Measurements from ENCODE around the gene FBXL19.

Gene FBXL19

GRCh38 chr16:30971298-30971697 lies 47.9 kb downstream of the FBXL19 start:
- TF ChIP-seq GATA2 (IDR thresholded peaks at IDR 0.05; ENCODE audit: low read depth, low read length), result no peak
- TF ChIP-seq GATA3 (IDR thresholded peaks at IDR 0.05; ENCODE audit: low read depth, low read length), result no peak

- TF ChIP-seq GATA3 (IDR thresholded peaks at IDR 0.05; ENCODE audit: low read depth, low read length) (no peak), GATA2 (IDR thresholded peaks at IDR 0.05; ENCODE audit: low read depth, low read length) (no peak)
These were observed 49.5 kb downstream of the FBXL19 start for GRCh38 chr16:30972872-30973271.

- TF ChIP-seq GATA3 (IDR thresholded peaks at IDR 0.05; ENCODE audit: low read depth, low read length) (no peak), GATA2 (IDR thresholded peaks at IDR 0.05; ENCODE audit: low read depth, low read length) (no peak)
These were observed 51.0 kb downstream of the FBXL19 start for GRCh38 chr16:30974348-30974747.

GRCh38 chr16:30976486-30976885 lies 53.1 kb downstream of the FBXL19 start:
- TF ChIP-seq GATA2 (IDR thresholded peaks at IDR 0.05; ENCODE audit: low read depth, low read length) (no peak), GATA3 (IDR thresholded peaks at IDR 0.05; ENCODE audit: low read depth, low read length) (no peak)

- TF ChIP-seq GATA3 (IDR thresholded peaks at IDR 0.05; ENCODE audit: low read depth, low read length) (no peak), GATA2 (IDR thresholded peaks at IDR 0.05; ENCODE audit: low read depth, low read length) (no peak)
These were observed 54.1 kb downstream of the FBXL19 start for GRCh38 chr16:30977502-30977901.

- no peak for TF ChIP-seq GATA2 (IDR thresholded peaks at IDR 0.05; ENCODE audit: low read depth, low read length)
- no peak for TF ChIP-seq GATA3 (IDR thresholded peaks at IDR 0.05; ENCODE audit: low read depth, low read length)
These were observed 56.0 kb downstream of the FBXL19 start for GRCh38 chr16:30979170-30980022.

GRCh38 chr16:30980023-30980371 lies 56.6 kb downstream of the FBXL19 start:
- no peak for TF ChIP-seq GATA2 (IDR thresholded peaks at IDR 0.05; ENCODE audit: low read depth, low read length)

- TF ChIP-seq GATA3 (IDR thresholded peaks at IDR 0.05; ENCODE audit: low read depth, low read length) (no peak), GATA2 (IDR thresholded peaks at IDR 0.05; ENCODE audit: low read depth, low read length) (no peak)
These were observed 57.1 kb downstream of the FBXL19 start for GRCh38 chr16:30980434-30980833.

- TF ChIP-seq GATA2 (IDR thresholded peaks at IDR 0.05; ENCODE audit: low read depth, low read length), result no peak
- TF ChIP-seq GATA3 (IDR thresholded peaks at IDR 0.05; ENCODE audit: low read depth, low read length), result no peak
These were observed 57.6 kb downstream of the FBXL19 start for GRCh38 chr16:30980959-30981358.

GRCh38 chr16:30982548-30983288 lies 59.3 kb downstream of the FBXL19 start:
- TF ChIP-seq GATA3 (IDR thresholded peaks at IDR 0.05; ENCODE audit: low read depth, low read length), result no peak
- no peak for TF ChIP-seq GATA2 (IDR thresholded peaks at IDR 0.05; ENCODE audit: low read depth, low read length)

- TF ChIP-seq GATA2 (IDR thresholded peaks at IDR 0.05; ENCODE audit: low read depth, low read length) (no peak), GATA3 (IDR thresholded peaks at IDR 0.05; ENCODE audit: low read depth, low read length) (no peak)
These were observed 60.0 kb downstream of the FBXL19 start for GRCh38 chr16:30983289-30983889.

GRCh38 chr16:30983898-30984610 lies 60.7 kb downstream of the FBXL19 start:
- no peak for TF ChIP-seq GATA3 (IDR thresholded peaks at IDR 0.05; ENCODE audit: low read depth, low read length)
- no peak for TF ChIP-seq GATA2 (IDR thresholded peaks at IDR 0.05; ENCODE audit: low read depth, low read length)

GRCh38 chr16:30984669-30985400 lies 61.5 kb downstream of the FBXL19 start, which contains the start of gene HSD3B7:
Gene HSD3B7 (plus strand): TSS chr16:30985207. CDS start chr16:30985659, 452 bp downstream.
- TF ChIP-seq GATA3 (IDR thresholded peaks at IDR 0.05; ENCODE audit: low read depth, low read length) (no peak), GATA2 (IDR thresholded peaks at IDR 0.05; ENCODE audit: low read depth, low read length) (no peak)

All from SH-SY5Y (cell line).